ENCODE measurements around the gene ARRB2.
A peak's percentile ranks its signal among the peaks of the same experiment; 100 is the strongest.
"Not testable (repeated sequence)": the region's sequence is repeated elsewhere in the genome, so short reads cannot be mapped to it uniquely, and the experiment has no call there.

The ARRB2 gene

DNA sequence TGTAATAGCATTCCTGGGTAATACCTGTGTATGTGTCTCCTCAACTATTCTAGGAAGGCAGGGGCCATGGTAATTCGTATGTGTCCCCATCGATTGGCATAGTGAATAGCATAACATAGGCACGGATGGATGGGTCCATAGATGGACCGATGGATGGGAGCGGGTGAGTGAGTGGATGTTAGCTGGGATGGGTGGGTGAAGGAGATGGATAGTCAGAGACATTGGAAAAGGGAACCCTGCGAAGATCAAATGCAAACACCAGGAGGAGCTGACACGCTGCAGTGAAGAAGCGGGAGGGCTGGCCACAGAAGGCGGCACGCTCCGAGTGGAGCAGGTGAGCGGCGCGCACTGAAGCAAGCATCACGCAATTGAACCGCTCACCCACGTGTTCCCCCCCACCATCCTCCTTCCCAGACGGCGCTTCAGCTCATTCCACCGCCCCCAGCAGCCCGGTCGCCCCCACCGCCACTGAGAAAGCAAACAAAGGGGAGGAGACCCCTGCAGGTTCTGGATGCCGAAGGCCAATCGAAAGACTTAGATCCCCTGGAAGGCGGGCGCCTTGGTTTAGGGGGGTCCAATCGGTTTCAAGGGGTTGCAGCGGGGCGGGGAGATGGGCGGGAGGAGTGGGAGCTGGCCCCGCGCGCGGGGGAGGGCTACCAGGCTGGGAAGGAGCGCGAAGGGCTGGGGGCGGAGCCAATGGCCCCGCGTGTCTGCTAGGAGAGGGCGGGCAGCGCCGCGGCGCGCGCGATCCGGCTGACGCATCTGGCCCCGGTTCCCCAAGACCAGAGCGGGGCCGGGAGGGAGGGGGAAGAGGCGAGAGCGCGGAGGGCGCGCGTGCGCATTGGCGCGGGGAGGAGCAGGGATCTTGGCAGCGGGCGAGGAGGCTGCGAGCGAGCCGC, at the start of gene ARRB2:
ARRB2 (plus strand) TSS at position 839 of the 899 bp plus-strand sequence. CDS start 90 bp downstream, outside the sequence.
- DNase-seq: peak; percentile 98

DNA sequence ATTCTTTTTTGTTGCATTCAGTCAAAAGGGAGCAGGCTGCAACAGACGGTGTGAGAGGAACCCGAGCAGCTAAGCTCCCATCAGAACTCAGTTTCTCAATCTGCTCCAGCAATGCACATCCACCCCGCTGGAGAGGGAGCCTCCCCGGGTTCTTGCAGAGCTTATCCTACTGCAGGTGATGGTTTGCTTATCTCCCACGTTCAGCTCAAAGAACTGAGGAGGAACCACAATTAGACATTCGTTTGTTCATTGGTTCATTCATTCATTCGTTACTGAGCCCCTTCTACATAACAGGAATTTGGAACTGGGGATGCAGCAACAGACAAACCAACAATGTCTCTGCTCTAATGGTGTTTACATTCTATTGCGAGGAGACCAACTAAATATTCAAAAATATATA, 46.7 kb upstream of the ARRB2 start:
- no peak for DNase-seq

DNA sequence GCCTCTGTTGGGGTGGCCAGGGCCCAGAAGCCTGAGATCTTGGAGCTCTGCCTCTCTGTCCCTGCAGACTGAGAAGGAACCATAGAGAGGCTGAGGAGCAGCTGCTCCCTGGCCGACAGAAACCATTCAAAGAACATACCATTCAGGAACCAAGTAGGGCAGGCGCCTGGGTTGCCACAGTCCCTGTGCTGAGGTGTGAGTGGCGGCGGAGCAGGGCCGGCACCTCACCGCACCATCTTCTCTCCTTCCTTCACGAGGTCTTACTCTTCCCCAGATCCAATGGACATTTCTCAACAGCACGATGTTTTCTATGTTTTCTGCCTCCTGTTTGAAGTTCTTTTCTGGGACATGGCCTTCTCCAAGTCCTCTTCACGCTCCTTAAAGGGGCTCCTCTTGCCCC, 46.2 kb upstream of the ARRB2 start:
- DNase-seq: no peak

DNA sequence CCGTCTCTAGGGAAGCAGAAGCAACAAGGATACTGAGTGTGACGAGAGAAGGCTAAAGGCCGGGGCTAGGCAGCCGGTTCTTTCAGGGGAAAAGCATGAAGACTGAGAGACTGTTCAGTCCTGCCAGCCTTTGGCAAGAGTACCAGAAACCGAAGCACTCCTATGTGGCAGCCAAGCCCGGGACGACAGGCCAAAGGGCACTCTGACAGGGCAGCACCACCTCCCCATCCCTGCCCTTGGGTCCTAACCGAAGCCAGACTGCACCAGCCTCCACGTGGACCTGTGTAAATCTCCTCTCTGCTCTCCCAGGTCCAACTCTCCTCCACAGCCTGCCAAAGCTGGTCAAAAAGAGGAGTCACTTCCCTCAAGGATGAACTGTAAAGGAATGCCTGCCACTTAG, 45.4 kb upstream of the ARRB2 start:
- DNase-seq: no peak

DNA sequence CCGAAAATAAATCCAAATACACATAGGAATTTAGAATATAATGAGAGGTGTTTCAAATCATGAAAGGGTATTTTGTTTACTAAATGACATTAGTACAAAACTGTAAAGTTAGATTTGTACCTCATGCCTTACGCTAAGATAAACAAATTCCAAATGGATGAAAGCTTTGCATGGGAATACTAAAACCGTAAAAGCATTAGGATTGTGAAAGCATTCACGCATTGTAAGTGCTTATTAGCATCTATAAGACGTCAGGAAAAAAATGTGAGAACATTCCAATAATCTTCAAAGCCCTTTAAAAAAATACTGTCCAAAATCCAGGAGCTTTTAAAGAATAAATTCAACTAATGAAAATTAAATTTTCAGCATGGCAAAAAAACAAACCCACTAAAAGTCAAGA, 44.1 kb upstream of the ARRB2 start:
- no peak for DNase-seq

DNA sequence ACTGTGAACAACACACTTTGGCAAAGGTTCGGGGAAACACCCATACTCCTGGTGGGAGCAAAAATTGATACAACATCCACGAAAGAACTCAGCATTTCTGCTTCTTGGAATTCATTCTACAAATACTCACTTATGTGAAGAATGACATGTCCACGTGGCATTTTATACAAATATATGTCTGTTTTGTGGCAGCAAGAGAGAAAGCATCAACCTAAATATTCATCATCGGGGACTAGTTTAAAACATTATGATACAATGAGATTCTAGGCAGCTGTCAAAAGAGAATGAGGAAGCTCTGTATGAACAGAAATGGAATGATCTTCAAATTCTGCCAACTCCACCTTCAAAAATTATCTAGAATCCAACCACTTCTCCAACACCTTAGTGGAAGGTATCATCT, 43.3 kb upstream of the ARRB2 start:
- no peak for DNase-seq

DNA sequence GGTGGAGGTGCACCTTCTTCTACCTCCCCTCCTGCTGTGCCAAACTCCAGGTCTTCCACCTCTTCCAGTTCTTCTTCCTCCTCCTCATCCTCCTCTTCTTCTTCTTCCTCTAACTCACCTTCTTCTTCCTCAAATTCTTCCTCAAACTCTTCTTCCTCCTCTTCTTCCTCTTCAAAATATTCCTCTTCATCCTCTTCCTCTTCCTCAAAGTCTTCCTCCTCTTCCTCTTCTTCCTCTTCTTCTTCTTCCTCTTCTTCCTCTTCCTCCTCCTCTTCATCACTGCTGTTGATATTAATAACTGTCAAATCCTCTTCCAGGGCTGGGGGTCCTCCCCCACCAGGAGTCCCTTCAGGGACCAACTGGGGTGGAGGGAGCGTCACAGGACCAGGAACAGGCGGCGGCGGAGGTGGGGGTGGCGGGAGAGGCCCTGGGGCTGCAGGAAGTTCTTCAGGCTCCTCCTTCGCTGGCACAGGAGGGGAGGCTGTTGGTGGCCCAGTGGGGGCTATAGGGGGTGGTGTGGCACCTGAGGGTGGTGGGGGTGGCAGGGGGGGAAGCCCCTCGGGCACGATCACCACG, 38.3 kb upstream of the ARRB2 start:
- no peak for DNase-seq

DNA sequence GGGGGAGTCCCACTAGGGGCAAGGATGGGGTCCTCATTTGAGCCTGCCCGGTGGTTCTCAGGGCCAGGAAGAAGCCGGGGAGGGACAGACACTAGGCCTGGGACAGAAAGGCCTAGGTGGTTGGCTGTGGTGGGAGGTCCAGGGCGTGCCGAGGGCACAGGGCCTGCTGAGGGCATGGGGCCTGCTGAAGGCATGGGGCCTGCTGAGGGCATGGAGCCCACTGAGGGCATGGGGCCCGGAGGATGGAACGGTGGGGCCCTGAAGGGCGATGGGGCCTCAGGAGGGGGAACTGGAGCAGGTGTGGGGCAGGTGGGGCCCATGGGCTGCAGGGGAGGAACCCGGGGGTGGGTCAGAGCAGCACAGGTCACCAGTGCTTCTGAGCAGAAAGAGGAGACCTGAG, 37.7 kb upstream of the ARRB2 start:
- DNase-seq: no peak

DNA sequence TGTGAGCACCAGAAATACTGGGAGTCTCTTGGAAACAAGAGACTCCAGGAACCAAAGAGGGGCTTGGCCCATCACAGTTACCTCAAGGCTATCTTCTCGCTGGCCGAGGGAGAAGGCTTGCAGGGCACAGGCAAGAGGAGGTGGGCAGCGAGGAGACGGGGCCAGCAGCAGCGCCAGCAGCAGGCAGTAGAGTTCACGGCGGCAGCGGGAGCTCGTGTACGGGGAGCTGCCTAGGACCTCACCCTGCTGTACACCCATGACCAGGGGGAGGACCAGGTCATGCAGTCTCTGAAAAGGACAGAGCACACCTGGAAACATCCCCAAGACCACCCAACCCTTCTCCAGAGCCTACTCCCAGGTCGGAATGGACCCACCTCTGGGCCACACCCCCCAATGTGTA, 37.3 kb upstream of the ARRB2 start:
- DNase-seq: no peak

DNA sequence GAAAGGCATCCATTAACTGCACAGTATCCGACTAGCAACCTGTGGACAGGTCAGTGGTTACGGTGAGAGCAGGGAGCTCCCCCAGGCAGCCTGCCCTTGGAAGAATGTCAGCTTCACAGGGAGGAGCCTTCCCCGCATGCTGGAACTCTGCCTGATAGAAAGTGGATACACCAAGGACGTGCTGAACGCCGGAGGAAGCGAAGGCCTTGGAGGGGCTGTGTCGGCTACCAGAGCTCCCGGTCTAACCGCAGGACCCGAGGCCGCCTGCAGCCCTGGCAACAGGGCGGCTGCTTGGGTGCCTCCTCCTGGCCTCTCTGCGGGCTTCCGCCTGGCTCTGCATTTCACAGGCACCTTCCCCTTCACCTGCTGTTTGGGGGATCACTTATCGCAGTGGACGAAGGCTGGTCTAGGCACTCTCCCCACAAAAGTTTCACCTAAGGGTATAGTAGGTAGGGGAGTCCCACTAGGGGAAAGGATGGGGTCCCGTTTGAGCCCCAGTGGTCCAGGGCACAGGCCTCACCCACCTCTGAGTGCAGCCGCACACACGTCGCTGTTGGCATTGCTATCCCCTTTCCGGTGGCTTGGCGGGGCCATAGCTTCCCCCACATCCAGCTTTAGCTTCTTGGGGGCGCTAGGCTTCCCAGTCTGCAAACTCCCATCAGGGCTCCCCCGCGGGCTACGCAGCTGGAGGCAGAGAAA, 36.3 kb upstream of the ARRB2 start:
- DNase-seq: no peak

DNA sequence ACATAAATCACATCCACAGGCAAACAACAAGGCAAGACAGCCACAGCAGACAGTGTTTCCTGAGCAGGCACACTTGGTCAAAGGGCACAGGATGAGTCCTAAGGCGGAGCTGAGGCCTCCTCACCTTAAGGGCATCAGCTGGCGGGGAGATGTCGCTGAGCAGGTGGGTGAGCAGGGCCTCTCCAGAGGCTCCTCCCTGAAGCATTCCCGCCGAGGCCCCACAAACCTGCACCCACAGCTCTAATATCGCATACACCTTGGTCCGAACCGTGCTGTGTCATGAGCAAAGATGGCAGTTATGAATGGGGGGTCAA, 35.8 kb upstream of the ARRB2 start:
- DNase-seq: no peak

DNA sequence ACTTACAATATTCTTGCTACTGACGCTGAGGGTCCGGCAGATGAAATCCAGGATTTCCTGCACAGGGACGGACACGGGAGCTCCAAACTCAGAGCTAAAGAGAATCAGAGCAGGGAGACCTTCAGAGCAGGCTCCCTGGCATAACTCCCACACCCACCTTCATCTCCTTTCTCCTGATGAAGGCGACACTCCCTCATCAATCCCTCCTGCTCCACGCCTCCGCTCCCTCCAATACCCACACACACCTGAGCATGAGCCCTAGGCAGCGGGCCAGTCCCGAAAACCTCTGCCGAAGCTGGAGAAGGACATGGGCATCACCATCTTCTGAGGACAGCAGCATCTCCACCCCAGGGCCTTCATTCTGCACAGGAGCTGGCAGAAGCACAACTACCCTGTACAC, 34.6 kb upstream of the ARRB2 start:
- DNase-seq: no peak

DNA sequence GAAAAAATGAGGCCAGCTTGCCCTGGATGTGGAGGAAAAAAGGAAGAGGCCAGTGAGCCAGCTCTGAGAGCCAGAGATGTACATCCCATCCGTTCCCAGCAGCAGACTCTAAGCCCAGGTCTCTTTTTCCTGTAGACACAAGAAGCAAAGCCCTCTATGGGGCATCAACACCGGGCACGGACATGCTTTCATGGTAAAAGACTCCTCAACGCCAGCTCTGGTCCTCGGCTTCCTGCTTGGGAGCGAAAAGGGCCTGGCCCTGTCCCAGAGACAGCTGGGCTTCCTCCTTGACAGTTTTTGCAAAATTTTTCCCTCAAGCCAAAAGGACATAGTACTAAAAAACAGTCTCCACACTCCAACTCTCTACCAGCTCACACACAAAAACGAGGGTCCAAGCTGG, 33.6 kb upstream of the ARRB2 start:
- no peak for DNase-seq

DNA sequence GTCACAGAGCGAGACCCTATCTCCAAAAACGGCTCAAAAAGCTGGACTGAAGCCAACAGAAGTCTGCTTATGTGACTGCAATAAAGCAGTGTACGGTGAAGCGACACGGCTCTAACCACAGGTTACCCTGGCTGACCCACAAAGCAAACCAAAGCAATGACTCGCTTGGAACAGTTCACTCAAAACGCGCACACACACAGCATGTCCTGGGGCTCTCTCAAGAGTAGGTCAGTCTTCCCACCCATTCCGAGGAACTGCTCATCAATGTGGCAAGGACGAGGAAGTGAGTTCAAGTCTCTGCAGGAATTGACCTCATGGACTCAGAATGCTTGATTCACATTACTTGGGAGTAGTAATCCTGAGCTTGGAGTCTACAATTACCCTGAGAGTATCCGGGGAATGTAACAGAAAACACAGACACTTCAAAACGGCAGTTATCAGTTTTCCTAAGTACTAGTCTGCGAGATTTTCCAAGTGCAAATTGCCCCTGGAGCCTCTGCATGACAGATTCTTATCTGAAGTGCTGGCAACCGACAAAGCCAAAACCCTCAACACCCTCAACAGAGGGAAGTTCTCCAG, 31.9 kb upstream of the ARRB2 start:
- no peak for DNase-seq

DNA sequence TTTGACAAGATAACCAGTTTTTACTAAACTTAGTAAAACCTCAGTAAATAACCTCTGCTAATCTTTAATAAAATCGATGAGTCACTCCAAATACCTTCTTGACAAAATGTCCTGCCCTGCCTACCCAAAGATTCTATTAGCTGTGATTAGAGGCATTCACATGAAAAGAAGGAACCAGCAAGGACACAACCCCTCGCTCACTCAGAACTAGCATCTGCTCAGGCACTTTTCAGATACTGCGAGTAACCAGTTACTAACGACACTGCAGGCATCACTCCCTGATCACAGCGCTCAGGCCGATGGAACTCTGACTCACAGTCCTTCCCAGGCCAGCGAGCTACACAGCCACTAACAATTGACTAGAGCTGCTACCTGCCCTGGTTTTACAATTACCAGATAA, 30.8 kb upstream of the ARRB2 start:
- no peak for DNase-seq

DNA sequence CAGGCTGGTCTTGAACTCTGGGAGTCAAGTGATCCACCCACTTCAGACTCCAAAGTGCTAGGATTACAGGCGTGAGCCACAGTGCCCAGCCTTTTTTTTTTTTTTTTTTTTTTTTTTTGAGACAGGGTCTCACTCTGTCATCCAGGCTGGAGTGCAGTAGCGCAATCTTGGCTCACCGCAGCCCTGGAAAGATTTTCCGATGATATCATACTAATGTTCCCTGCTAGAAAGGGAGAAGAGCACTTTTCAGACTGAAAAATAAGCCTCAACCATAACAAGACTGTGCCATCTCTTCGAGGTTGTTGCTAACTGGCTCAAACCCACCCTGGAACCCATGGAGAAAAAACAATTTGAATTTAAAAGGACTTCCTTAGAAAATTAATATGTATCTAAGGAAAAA, 26.7 kb upstream of the ARRB2 start:
- DNase-seq: not testable (repeated sequence)

DNA sequence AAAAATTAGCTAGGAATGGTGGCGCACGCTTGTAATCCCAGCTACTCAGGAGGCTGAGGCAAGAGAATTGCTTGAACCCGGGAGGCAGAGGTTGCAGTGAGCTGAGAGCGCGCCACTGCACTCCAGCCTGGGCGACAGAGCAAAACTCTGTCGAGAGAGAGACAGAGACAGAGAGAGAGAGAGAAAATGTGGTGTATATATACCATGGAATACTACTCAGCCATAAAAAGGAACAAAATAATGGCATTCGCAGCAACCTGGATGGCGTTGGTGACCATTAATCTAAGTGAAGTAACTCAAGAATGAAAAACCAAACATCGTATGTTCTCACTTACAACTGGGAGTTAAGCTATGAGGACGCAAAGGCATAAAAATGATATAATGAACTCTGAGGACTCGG, 20.6 kb upstream of the ARRB2 start:
- not testable (repeated sequence) for DNase-seq

DNA sequence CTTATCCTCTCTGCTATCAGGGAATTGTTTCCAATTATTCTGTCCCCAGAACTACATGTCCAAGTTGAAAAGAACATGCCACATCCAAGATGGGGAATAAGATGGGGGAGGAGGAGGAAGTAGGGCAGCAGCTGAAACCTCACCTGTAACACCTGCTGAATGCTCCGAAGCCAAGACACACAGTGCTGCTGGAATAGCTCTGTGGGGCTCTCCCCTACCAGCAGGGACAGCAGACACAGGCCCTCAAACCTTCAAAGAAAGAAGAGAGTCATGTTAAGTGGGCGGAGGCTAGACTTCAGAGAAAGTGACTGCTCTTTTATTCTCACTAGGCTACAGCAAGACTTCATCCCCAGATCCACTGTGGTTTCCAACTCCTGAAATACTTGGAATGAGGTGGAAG, 19.7 kb upstream of the ARRB2 start:
- no peak for DNase-seq

DNA sequence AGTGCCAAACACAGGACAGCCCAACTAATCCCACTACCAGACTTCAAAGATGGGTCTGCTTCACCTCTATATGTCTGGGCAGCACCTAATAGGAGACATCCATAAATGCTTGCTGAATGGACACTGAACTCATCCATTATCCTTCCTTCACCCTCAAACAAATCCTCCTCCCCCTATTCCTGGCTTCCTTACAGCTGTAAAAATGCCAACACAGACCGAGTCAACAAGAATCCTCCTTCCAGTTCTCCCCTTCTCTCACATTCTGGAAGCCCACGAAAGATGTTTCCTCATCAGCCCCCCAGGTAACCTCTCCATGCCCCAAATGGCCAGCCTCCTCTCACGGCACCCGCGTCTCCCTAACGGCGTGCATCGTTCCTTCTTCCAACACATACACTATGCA, 18.7 kb upstream of the ARRB2 start:
- no peak for DNase-seq

DNA sequence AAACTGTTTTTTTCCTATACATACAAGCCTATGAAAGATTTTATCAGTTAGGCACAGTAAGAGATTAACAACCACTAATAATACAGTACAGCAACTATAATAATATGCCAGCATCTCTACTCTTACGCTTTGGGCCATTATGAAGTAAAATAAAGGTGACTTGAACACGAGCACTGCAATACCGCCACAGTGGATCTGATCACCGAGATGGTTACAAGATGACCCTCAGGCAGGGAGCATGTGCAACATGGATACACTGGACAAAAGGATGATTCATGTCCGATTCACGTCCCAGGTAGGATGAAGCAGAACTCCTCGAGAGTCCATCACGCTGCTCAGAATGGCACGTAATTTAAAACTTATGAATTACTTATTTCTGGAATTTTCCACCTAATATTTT, 17.0 kb upstream of the ARRB2 start:
- no peak for DNase-seq

DNA sequence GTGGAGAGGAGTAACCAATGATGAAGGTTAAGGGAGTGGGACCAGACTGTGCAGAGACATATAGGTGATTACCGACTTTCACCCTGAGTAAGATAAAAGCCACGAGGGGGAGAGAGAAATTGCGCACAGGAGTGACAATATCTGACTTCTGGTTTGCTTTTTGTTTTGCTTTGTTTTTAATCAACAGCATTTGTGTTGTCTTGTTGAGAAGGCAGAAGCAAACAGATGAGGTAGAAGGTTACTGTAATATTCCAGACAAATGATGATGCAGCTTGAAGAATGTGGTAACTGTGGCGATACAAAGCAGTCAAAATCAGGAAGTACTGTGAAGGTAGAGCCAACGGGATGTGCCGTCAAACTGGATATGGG, 14.0 kb upstream of the ARRB2 start:
- DNase-seq: no peak

DNA sequence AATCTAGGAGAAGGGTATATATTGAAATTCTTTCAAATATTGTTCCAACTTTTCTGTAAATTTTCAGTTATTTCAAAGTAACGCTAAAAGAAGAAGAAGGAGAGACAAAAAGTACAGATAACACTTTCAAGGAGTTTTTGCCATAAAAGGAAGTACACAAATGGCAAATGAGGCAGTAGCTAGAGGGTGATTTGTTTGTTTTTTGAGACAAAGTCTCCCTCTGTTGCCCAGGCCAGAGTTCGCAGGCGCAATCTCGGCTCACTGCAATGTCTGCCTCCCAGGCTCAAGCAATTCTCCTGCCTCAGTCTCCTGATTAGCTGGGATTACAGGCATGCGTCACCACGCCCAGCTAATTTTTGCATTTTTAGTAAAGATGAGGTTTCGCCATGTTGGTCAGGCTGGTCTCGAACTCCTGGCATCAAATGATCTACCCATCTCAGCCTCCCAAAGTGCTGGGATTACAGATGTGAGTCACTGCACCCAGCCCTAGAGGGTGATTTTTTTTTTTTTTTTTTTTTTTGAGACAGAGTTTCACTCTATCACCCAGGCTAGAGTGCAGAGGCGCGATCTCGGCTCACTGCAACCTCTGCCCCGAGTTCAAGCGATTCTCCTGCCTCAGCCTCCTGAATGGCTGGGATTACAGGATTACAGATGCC, 10.9 kb upstream of the ARRB2 start:
- DNase-seq: not testable (repeated sequence)

DNA sequence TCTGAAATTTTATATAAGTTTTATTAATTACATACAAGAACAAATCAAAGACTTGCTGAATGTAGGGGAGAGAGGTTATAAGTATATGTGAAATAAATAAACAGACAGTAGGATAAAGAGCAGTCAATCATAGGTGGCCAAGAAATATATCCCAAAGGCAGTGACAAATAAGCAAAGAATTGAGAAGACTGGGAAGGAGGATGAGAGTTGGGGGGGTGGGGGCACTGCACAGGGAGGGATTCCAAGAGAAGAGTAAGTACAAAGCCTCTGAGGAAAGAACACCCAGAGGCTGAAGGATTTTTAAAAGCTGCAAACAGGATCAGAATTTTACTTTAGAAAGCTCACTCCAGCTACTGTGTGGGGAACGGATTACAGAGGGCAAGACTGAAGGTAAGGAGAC, 9.3 kb upstream of the ARRB2 start:
- no peak for DNase-seq

DNA sequence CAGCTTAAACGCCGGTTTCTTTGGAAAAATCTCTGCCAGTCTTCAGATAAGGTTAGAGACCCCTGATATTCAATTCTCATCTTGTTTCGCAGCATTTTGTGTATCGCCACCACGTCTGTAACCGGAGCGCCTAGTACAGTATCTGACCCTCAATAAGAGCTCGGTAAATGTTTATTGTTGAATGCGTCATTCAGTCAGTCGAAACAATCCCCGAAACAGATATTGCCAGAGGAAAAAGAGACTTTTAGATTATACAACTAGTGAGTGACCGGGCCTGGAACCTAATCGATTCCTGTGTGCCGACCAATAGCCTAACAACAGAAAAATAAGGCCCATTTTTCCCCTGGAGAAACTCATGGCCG, 7.1 kb upstream of the ARRB2 start:
- DNase-seq: no peak

Data from activated naive CD4-positive, alpha-beta T cell treated with Interleukin-2 at 50 U/mL for 16 hours (primary cell).